CD4-positive, alpha-beta T cell (primary cell): Measurements from ENCODE around the gene PRR13. TPM values are rescaled to one million over a fixed set of nuclear protein-coding genes. Genes with fewer than 3 reads are reported as not detected.
A peak's percentile ranks its signal among the peaks of the same experiment; 100 is the strongest.
"Not testable (repeated sequence)": the region's sequence is repeated elsewhere in the genome, so short reads cannot be mapped to it uniquely, and the experiment has no call there.

Experiments
- ATAC-seq: fragments of 200-7000 bp; cut with Tn5 transposase; one replicate; pipeline ENCODE4 v1.10.0; 2022; ENCODE audit warnings: mild to moderate bottlenecking; ENCODE audit not compliant: poor library complexity
- CTCF ChIA-PET: fragments of 350-600 bp; sonication (Branson Sonifier 250); formaldehyde crosslinking; loops from one replicate; lab custom pipeline; 2021; ENCODE audit warnings: antibody characterized with exemption, inconsistent platforms; lab: Charles Lee
- POLR2A ChIA-PET: fragments of 350-600 bp; sonication (Branson Sonifier 250); formaldehyde crosslinking; loops from one replicate; lab custom pipeline; 2021; ENCODE audit warnings: antibody characterized with exemption, inconsistent platforms; lab: Charles Lee
- DNase-seq, 14 experiments: peaks; one replicate each; pipeline ENCODE4 v3.0.0-alpha.2; 2013 to 2020; ENCODE audit warnings: mixed read lengths in 2 of 14
- H3K27ac ChIP-seq, 2 donors: one replicate each; pipeline versions ENCODE4 v1.5.1 to v1.7.0; 2013; ENCODE audit warnings: low read length in 2 of 2, low read depth in 1 of 2, mild to moderate bottlenecking in 1 of 2
- H3K27me3 ChIP-seq, 2 experiments: 1 replicate in 1 of 2; 2 replicates in 1 of 2; pipeline versions ENCODE4 v1.6.1 to v1.7.0; 2013; ENCODE audit warnings: low read length in 2 of 2, control low read depth in 1 of 2, mild to moderate bottlenecking in 1 of 2, moderate library complexity in 1 of 2; ENCODE audit not compliant: insufficient read depth in 2 of 2, control insufficient read depth in 1 of 2
- H3K36me3 ChIP-seq: one replicate; pipeline ENCODE4 v1.6.1; 2013; ENCODE audit warnings: low read length, control low read depth; ENCODE audit not compliant: insufficient read depth
- H3K4me1 ChIP-seq: one replicate; pipeline ENCODE4 v1.6.1; 2013; ENCODE audit warnings: low read length, control low read depth; ENCODE audit not compliant: insufficient read depth
- H3K4me3 ChIP-seq: one replicate; pipeline ENCODE4 v1.5.1; 2013; ENCODE audit warnings: mild to moderate bottlenecking, low read length, moderate library complexity
- H3K9me3 ChIP-seq, 2 experiments: 1 replicate in 1 of 2; 2 replicates in 1 of 2; pipeline versions ENCODE4 v1.6.1 to v1.7.0; 2013; ENCODE audit warnings: low read length in 2 of 2, mild to moderate bottlenecking in 2 of 2, control low read depth in 1 of 2, moderate library complexity in 1 of 2; ENCODE audit not compliant: control insufficient read depth in 1 of 2, insufficient read depth in 1 of 2
- H3K27ac Mint-ChIP-seq: one replicate; pipeline ENCODE4 v1.8.0; 2020; ENCODE audit warnings: mixed read lengths
- H3K27me3 Mint-ChIP-seq: one replicate; pipeline ENCODE4 v1.8.0; 2021; ENCODE audit warnings: mixed read lengths
- H3K36me3 Mint-ChIP-seq: one replicate; pipeline ENCODE4 v1.8.0; 2021; ENCODE audit warnings: low read depth, mixed read lengths
- H3K4me1 Mint-ChIP-seq: one replicate; pipeline ENCODE4 v1.8.0; 2021; ENCODE audit warnings: low read depth, mixed read lengths
- H3K4me3 Mint-ChIP-seq: one replicate; pipeline ENCODE4 v1.8.0; 2020; ENCODE audit warnings: mild to moderate bottlenecking, mixed read lengths
- H3K9me3 Mint-ChIP-seq: one replicate; pipeline ENCODE4 v1.8.0; 2020; ENCODE audit warnings: mixed read lengths
- CTCF ChIP-seq: fragments of 200-600 bp; IDR thresholded peaks from one replicate; pipeline ENCODE4 v1.8.0; 2022; ENCODE audit warnings: antibody characterized with exemption, mild to moderate bottlenecking
- intact Hi-C, 2 experiments: fragments of 100-400 bp; cut with DNase I in 1 of 2; cut with micrococcal nuclease in 1 of 2; formaldehyde crosslinking; loops; one replicate each; pipeline versions ENCODE4 v1.15.1 to v1.9.0; 2023 to 2025; cut with DNase I, micrococcal nuclease
- total RNA-seq, 174 experiments: library from RNA in 2 of 174; stranded (reverse) in 2 of 174; gene quantifications; one replicate each; pipeline ENCODE4 v1.2.3 and lab custom pipeline; 2021 to 2026

The PRR13 gene
- total RNA-seq, 2 experiments from 2014 or later, result 133 to 142 TPM

- Mint-ChIP-seq H3K9me3 (no peaks in the 10 kb centered on the region), H3K4me1 (peaks cover 24% of the 10 kb centered on the region), H3K27ac (no peak overlapping the region), H3K27me3 (no peaks in the 10 kb centered on the region), H3K4me3 (no peak overlapping the region), H3K36me3 (peaks cover 95% of the 10 kb centered on the region)
- Histone ChIP-seq H3K4me1 (peaks cover 3% of the 10 kb centered on the region), H3K36me3 (peaks cover 95% of the 10 kb centered on the region), H3K27ac (no peak overlapping the region), H3K9me3 (no peaks in the 10 kb centered on the region), H3K4me3 (no peak overlapping the region), H3K27me3 (no peaks in the 10 kb centered on the region)
- intact Hi-C loops, result no loop called here
- no peak for TF ChIP-seq CTCF
- DNase-seq (no peak), ATAC-seq (no peak)
- ChIA-PET CTCF (interaction anchor here (1.1 to 2.4 kb wide), 2 partner anchors 8 to 28 kb away, joined by 3 to 9 read pairs; no protein-coding TSS in a partner anchor), POLR2A (interaction anchor here (1.2 to 3.6 kb wide), 2 partner anchors 19 to 101 kb away, joined by 3 to 24 read pairs; partner anchors contain the start of genes MAP3K12, SP1 and TARBP2)
Observed at GRCh38 chr12:53480491-53481442, 39.2 kb downstream of the PRR13 start.

GRCh38 chr12:53481458-53481857 lies 39.9 kb downstream of the PRR13 start:
- not testable (repeated sequence) for H3K9me3 Mint-ChIP-seq, H3K27ac Mint-ChIP-seq

GRCh38 chr12:53481939-53482586 lies 40.5 kb downstream of the PRR13 start:
- ChIA-PET CTCF (interaction anchor here (0.6 to 2.4 kb wide), 5 partner anchors 9 to 146 kb away, joined by 3 to 9 read pairs (median 3); no protein-coding TSS in a partner anchor), POLR2A (interaction anchor here (0.9 to 3.6 kb wide), 8 partner anchors 9 to 102 kb away, joined by 3 to 24 read pairs (median 4); partner anchors contain the start of genes MAP3K12, SP1 and TARBP2)
- Histone ChIP-seq H3K27me3 (no peaks in the 10 kb centered on the region), H3K27ac (no peak overlapping the region), H3K36me3 (peaks cover 95% of the 10 kb centered on the region), H3K4me3 (no peak overlapping the region), H3K4me1 (peaks cover 7% of the 10 kb centered on the region), H3K9me3 (no peaks in the 10 kb centered on the region)
- peak overlapping the region; percentile 6 for H3K4me3 Mint-ChIP-seq
- ATAC-seq, result peak; percentile 73
- no peak for TF ChIP-seq CTCF
- no peaks in the 10 kb centered on the region for H3K9me3 Mint-ChIP-seq
- peak in 2 of 14 experiments; percentile 50 to 59 for DNase-seq
- no peaks in the 10 kb centered on the region for H3K27me3 Mint-ChIP-seq
- peak overlapping the region; percentile 57 for H3K27ac Mint-ChIP-seq
- peaks cover 83% of the 10 kb centered on the region for H3K36me3 Mint-ChIP-seq
- peaks cover 12% of the 10 kb centered on the region for H3K4me1 Mint-ChIP-seq
- intact Hi-C loops, result no loop called here

More at GRCh38 chr12:53481458-53481857, 39.9 kb downstream of the PRR13 start:
- H3K4me3 ChIP-seq, ATAC-seq, H3K9me3 ChIP-seq, H3K4me1 ChIP-seq, H3K27me3 ChIP-seq, intact Hi-C loops, H3K27me3 Mint-ChIP-seq, H3K4me3 Mint-ChIP-seq, DNase-seq, H3K27ac ChIP-seq: not testable (repeated sequence)
- H3K36me3 Mint-ChIP-seq, result peaks cover 89% of the 10 kb centered on the region
- CTCF ChIA-PET, result interaction anchor here (0.6 to 2.4 kb wide), 5 partner anchors 9 to 147 kb away, joined by 3 to 9 read pairs (median 3); no protein-coding TSS in a partner anchor
- POLR2A ChIA-PET, result interaction anchor here (0.9 to 3.6 kb wide), 7 partner anchors 8 to 102 kb away, joined by 3 to 24 read pairs (median 4); partner anchors contain the start of genes MAP3K12, SP1 and TARBP2
- H3K36me3 ChIP-seq, result peaks cover 95% of the 10 kb centered on the region
- peaks cover 18% of the 10 kb centered on the region for H3K4me1 Mint-ChIP-seq
